ENCODE measurements around the gene CACNA1C.

Gene CACNA1C

DNA sequence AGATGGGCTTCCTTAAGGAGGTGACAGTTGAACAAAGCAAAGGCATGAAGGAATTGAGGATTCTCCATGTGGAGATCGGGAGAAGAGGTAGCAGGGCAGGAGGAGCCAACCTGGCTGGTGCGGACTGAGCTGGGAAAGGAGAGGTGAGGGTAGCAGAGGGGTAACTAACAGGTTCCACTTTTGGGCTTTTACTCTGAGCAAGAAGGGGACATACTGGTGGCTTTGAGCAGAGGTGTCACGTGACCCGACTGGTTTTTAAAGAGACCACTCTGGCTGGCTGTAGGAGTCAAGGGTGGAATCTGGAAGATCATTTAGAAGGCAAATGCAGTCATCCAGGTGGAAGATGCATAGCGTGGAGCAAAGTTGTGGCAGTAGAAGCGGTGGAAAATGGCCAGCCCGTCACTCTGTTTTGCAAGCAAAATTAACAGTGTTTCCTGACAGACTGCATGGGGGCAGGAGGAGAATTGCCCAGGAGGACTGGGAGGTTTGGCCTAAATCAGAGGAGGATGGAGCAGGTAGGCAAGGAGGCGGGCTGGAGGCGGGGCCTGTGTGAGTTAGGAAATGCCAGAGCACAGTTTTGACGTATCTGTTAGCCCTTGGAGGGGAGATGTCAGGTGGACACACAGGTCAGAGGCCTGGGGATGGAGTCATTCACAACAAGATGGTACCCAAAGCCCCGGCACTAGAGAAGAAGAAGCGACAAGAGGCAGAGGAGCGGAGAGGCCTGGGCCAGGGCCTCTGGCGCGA is 585.7 kb downstream of the CACNA1C start:
- DNase-seq, result no peak

DNA sequence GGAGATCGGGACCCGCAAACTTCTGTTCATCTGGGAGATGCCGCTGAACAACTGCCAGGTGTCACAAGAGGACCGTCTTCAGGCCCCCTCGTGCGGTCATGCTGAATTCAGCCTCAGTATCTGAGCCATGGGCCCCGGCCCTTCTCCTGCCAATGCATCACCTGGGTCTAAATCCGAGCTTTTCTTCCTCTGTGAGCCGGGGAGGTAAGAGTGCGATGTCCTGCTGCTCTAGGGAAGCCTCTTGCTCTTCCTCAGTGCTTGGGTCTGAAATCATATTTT is 586.2 kb downstream of the CACNA1C start:
- DNase-seq, result peak; percentile 4

DNA sequence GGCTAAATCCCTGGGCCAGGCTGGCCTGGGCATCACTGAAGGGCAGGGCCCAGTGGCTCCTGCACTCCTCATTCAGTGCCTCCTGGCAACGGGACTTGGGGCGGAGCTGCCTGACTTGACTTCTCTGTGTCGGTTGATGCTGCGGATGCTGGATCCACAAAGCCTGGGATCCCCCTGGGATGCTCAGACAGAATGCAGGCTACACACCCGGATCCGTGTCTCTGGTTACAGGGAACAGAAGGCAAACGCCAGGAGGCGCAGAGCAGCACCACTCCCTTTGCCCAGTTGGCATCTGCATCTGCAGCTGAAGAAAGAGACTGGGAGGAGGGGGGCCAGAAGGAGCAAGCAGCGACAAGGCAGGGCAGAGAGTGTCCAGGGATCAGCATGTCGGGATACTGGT is 587.5 kb downstream of the CACNA1C start:
- DNase-seq, result peak; percentile 17

DNA sequence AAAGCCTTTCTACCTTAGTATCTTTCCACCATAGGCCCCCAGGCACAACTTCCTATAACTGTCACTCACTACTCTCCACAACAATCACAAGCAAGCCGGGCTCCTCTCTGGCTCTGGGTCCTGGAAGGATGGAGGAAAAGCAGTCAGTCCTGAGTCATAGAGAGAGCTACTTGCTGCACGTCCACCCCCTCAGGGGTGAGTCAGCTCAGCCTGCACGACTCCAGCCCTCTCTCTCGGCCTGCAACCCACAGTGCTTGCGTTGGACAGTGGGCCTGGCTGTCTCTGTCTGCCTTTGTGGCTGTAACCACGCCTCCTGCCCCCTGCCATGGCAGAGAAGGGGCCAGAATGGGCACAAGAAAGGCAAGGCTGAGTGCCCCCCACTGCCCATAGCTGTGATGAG is 587.9 kb downstream of the CACNA1C start:
- DNase-seq, result peak; percentile 58

DNA sequence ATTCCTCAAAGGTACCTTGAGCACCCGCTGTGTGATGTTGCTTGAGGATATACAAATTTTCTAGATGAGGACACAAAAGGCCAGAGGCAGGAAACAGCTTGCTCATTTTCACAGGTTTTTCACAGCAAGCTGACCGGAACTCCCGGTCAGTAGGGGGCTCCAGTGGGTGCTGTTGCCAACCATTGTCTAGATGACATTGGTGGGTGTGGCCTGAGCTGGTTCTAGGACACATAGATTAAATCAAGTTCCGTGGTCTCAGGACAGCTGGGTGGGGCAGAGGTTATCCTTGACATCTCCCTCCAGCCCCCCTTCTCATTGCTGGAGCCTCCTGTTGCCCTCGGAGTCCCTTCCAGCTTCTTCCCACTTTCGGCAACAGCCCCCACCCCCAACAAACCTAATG is 588.4 kb downstream of the CACNA1C start:
- peak; percentile 25 for DNase-seq

DNA sequence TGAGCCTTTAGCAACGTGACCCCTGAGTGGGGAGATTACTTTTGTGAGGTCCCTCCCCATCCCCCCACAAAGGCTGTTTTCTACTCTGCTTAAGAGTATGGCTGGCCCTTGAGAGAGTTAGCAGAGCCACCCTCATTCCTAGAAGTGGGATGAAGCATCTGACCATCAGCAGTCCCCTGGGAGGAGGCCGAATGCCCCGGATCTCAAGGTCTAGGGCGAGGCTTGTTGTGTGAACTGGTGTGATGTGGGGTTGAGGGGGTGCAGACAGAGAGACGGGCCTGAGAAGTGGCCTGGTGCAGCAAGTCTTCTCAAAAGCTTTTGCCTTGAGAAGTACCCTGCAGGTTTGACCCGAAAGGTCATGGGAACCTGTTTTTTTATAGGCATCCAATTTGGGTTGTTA is 589.0 kb downstream of the CACNA1C start:
- DNase-seq, result peak; percentile 5

DNA sequence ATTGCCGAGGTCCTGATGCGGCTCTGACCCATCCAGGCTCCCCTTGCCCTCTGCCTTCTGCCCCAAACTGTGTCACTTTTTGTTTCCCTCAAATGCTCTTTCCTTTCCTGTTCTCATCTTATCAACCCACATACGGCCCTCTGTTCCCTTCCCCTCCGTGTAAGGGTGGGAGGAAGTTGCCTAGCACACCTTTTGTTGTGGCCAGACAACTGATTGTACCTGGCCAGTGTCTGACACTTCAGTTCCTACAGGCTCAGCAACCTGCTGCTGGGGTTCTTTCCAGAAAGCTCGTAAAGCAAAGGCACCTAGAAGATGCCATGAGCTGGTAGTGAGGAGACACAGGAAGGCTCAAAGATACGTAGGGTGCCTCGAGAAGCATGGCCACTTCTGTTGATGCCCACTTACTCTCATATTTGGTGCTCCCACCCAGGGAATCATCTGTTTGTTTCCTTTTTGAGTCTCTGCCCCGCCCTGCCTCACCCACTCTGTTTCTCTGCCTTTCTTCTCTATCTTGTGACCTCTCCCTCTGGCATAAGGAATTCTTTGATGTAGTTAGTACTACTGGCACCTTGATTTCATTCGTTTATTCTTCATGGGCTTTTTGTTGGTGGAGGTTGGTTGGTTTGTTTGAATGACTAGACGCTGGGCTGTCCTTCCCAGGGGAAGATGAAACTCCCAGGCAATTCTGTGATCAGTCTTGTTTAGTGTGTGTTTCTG is 589.5 kb downstream of the CACNA1C start:
- DNase-seq, result no peak

DNA sequence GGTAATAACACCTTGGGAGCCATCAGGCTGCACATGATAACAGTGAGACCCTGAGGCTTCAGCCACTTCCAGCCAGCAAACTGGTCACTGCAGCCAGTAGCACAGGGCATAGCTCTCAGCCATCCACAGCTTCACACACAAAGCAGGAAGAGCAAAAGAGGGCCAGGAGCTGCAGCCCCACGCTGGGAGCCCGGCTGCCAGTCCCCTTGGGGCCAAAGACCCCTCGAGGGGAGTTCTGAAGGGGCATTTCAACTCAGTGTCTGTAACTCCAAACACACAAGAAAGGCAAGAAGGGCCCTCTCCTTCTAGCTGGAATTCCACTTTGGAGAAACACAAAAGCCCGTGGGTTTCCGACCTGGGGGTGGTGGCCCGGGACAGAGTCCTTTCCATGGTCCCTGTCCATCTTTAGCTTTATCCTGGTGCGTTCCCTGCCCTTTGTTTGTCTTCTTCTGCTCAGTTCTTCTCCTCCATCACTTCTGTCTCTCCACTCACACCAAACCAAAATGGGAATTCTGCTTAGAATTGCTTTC is 590.2 kb downstream of the CACNA1C start:
- no peak for DNase-seq

DNA sequence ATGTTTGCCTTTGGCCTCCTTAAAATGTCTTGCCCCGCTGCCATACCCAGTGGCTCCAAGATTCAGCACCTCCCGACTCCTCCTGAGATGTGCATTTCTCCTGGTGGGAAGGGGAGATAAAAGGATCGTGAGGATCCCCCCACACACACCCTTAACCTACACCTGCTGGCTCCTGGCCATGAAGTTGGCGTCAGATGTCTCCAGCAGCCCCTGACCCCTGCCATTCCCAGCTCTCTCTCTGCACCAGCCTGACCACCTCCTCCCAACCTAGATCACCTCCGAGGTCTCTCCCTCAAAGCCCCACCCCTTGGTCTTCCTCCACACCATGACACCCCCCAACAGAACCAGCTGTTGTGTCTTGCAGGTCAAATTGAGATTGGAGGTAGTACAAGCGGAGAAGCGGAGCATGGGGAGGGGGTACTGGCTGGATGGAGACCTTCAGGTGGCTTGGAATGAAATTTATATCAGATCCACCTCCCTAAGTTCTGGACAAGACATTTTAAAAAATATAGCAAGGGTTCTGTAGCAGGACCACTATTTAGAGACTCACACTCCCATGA is 590.9 kb downstream of the CACNA1C start:
- no peak for DNase-seq

DNA sequence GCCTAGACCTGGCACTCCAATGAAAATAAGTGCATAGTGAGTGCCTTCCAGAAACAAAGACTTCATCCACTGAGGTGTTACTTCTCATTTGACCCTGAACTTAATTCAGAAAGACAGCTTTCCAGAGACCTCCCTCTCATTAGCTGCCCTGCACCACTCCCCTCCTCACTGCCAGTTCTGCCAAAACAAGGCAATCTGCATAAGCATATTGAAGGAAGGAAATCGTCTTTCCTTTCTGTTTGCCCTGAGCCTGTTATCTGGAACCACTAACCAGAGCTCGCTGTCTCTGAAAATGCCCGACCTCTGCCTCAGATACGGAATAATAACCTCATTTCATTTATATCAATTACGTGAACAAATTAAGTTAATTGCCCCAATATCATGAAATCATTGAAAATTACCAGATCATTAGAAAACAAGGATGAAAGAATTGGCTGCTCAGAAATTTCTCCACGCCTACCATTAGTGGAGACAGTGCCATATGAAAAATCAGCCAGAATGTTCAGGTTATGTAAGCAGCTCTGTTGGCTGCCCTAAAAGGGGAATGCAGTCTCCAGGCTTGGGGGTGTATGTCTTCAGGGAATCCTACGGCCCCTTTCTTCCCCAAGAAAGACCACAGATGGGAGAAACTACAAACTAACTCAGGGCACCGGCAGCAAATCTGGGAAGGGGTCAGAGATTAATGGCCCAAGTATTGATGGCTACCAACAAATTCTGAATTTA is 592.1 kb downstream of the CACNA1C start:
- DNase-seq, result no peak

DNA sequence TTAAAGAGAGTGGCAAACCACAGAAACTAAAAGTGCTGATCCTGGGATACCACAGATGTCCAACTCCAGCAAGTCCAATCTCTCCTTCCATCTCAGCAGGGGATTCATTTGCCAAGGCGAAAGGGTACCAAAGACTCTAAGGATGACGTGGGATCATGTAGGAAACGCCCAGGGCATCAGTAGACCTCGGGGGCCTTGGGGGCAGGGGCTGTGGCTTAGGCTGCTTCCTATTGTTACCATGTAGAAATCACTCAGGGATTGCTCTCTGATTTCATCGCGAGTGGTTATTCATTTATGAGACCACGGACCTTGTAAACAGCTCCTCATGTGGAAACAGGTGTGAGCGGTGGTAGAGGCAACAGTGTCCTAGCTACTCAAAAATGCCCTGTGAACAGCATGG is 592.7 kb downstream of the CACNA1C start:
- DNase-seq, result no peak

DNA sequence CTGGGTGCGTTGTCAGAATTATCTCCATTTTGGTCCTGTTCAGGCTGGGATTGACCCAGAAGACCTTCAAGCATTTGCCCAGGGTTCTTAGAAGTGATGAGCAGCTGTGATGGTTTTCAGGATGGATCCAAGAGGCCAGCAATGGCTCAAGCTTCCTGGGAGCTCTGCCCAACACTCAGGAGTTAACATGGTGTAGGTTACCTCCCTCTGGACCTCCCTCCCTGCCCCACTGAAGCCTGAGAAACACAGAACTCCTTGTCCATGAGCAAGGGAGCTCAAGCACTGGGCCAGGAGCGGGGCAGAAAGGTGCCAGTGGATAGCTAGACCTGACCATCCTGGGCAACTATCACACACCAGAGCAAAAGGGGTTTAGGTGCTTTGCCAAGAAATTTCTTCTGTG is 593.6 kb downstream of the CACNA1C start:
- DNase-seq, result no peak

DNA sequence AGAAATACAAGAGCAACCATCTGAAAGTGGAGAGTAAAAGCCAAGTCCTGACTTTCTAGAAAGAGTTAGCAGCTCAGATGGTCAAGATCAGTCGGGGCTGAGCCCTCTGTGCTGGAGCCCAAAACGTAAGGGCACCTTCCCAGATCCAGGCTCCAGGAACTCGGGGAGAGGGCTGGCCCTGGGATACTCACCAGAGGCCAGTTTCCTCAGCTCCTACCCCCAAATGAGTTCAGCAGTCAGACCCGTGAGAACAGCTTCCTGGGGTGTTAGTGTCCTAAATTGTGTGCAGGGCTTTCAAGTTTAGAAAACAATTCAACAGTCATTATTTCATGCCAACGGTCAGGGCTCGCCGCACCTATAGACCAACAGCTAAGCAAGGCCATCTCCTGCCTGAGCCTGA is 594.4 kb downstream of the CACNA1C start:
- DNase-seq, result no peak

DNA sequence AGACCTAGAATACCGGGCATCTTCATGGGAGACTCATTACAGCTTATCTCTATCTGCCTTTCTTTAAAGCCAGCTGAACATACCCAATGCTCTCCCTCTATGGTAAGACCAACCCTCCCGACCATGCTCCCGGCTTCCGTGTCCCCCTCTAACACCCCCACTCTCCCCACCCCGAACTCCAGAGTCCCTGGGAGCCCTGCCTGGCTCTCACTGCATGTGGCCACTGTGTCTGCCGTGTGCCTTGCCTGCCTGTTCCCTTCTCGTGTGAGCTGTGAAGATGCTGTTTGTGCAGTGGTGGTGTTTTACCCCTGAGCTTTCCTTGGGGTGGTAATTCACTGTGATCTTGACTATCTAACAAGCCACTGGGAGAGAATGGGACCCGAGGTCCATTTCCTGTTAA is 595.6 kb downstream of the CACNA1C start:
- no peak for DNase-seq

DNA sequence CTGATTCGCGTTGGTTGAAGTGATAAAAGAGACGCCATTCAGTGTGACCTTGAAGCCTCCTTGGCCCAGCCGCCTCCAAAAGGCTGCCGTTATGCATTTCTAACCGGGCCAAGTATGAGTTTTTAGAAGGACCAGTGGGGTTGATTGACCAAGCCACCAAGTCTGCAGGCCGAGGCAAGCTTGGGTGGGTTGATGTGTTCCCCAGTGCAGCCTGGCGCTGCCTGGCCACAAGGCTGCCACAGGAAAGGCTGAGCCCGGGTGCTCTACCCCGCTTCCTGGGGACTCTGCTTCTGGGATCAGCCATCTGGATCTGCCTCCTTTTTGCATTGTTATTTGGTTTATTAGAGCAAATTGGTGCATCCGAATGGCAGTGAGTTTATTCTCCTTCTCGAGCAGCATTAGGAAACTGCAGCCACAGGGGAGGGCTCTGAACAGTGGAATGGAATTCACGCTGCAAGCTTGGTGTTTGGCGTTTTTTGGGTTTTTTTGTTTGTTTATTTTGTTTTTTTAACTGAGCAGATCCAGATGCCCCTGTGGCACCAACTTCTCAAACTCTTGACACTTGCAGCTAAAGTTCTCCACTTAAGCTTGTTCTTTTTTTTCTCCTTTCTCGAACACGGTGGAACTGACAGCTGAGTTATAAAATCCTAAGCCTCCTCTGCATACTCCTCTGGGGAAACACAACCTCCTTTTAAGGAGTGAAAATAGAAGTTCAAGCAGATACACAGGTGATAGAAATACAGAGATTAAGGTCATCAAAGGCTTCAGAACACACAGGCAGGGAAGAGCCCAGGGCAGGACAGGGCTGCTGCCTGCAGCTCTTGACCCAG is 596.6 kb downstream of the CACNA1C start:
- no peak for DNase-seq

DNA sequence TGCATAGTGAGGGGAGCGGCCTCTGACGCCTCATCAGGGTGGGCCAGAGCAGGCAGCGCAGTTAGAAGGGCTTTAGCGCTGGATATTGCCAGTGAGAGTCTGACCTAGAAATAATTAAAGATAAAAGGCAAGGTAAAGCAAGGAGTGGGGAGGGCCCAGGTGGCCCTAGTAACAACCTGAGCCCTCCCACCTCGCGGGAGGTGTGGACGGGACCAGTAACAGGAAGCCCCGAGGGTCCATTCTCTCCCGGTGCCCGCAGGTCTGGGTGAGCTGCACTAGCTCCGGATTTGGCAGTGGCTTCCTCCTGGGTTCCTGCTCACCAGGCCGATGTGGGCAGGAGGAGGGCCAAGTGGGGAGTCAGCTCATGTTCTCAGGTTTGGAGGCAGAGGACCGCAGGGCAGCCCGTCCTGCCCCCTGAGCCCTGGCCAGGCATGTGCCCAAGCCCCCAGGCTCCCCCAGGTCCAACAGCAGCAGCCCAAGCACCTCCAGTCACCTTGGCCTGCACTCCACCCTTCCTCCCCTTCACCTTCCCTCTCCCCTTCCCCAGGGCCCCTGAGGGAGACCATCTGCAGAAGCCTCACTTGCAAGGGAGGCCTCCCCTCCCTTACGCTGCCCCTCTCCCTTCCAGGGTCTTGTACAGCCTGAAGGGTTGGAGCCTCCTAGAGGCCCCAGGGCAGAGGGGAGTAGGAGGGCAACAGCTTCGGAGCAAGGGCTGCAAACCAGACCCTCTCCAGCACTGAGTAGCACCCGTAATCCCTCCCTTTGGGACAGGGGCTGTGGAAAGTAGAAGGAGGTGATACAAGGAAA is 597.7 kb downstream of the CACNA1C start:
- no peak for DNase-seq

DNA sequence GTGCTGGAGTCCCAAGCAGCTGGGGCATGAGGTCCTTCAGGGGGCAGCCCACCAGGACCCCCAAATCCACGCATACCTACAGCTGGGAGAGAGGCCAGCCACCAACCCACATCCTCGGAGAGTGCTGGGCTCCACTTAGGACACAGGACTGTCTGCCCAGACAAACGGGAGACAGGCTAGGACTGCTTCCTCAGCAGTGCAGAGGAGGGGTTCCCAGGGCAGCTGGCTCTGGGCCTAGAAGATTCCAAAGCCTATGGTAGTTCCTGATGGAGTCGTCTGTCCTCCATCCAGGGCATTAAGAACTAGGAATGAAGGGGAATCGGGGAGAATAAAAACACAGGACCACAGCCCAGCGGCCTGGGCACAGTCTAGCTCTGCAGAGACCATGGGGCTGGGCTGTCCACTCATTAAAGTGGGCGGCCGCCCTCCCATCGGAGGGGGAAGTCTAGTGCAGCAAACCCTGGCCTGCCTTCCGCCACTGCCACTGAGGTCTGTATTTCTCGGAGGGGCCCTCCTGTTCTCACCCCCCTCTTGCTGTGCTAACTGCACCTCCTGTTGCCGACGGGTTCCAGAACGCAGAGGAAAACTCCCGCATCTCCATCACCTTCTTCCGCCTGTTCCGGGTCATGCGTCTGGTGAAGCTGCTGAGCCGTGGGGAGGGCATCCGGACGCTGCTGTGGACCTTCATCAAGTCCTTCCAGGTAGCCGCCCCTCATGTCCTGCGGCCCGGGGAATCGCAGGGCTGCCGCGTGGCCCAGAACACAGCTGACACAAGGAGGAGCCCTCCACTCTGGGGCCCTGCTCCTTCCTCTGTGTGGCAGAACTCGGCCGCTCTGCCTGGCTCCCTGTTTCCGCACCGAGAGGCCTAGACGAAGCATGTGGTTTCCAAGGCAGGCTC is 598.5 kb downstream of the CACNA1C start:
- no peak for DNase-seq

DNA sequence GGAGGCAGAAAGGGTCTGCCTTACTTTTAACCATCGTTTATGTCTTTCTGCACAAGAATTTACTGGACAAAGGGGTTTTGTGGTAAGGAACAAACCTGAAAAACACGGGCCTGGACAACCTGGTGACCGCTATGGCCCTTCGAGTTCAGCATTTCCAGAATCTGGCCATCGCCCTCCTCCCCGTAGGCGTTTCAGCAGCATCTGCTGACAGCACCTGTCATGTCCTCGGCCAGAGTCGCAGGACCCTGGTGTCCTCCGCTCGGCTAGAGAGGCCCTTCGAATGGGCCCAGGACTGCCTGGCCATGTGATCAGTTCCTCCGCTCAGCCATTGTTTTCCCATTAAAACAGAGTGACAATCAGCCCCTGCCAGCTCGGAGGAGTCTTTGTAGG is 599.2 kb downstream of the CACNA1C start:
- DNase-seq, result no peak

DNA sequence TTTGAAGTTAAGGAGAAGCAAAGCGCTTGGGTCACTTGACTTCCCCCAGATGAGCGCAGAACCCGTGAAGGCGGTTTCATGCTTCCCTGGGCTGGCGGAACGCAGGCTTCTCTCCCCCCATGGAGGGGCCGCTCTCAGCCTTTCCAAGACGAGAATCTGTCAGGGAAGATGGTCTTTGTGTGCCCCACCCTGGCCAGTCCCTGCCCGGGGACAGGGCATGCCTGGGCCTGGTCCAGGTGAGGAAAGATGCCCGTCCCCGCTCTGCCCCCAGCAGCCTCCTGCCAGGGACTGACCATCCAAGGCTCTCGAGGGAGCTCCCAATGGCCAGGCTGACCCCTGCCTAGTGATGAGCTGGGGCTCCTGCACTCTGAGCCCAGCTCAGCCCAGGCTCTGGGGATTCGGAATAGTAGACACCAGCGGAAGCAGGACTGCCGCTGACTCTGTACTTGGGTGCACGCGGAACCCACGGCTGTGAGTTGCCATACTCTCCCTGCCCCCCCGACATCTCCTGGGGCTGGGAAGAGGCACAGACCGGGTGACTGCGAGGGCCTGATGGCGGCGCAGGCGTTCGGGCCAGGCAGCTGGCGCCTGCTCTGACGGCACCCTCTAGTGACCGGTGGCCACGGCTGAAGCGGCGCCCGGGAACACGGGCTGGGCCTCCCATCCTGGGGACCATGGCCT is 599.8 kb downstream of the CACNA1C start:
- DNase-seq, result no peak

DNA sequence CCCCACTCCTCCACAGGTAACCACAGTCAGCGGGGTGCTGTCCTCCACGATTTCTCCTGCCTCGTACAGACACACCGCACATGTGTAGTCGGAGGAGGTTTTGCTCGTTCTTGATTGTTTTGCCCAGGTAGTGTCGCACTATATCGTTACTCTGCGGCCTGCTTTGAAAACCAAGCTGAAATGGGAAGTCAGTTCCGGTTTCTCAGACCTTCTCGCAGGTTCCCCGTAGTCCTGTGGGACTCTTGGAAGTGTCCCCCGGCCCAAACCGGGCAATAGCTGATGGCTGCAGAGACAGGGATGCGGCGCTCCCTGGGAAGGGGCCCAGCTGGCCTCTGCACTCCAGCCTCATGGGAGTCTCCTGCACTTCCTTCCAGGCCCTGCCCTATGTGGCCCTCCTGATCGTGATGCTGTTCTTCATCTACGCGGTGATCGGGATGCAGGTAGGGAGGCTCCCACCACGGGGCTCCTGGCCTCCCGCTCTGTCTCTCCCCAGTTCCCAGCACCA is 600.7 kb downstream of the CACNA1C start:
- DNase-seq, result no peak

Measured in right hindlimb (tissue), 1 donor.